RWPE2 (cell line): ENCODE results near the gene FNIP1.
"Not testable (repeated sequence)": the region's sequence is repeated elsewhere in the genome, so short reads cannot be mapped to it uniquely, and the experiment has no call there.

ENCODE experiments used
- ATAC-seq: fragments of 200-7000 bp; cut with Tn5 transposase; 3 replicates; pipeline ENCODE4 v1.9.1; 2021; ENCODE audit warnings: low read depth
- DNase-seq: peaks from one replicate; pipeline ENCODE4 v3.0.0-alpha.2; 2020; ENCODE audit warnings: low spot score
- H3K27ac ChIP-seq: fragments of 450-650 bp; 2 replicates; pipeline ENCODE4 v1.5.1; 2017; ENCODE audit warnings: mild to moderate bottlenecking; ENCODE audit not compliant: poor library complexity, severe bottlenecking
- H3K27me3 ChIP-seq: fragments of 250-450 bp; sonication (Bioruptor Pico); 2 replicates; pipeline ENCODE4 v1.5.1; 2021; ENCODE audit warnings: mild to moderate bottlenecking, moderate library complexity; ENCODE audit not compliant: insufficient read depth, poor library complexity, severe bottlenecking
- H3K36me3 ChIP-seq: fragments of 250-450 bp; sonication (Bioruptor Pico); 2 replicates; pipeline ENCODE4 v1.5.1; 2020; ENCODE audit warnings: low read depth, mild to moderate bottlenecking, moderate library complexity
- H3K4me1 ChIP-seq: fragments of 250-450 bp; sonication (Bioruptor Pico); 2 replicates; pipeline ENCODE4 v1.5.1; 2021; ENCODE audit warnings: mild to moderate bottlenecking, moderate library complexity; ENCODE audit not compliant: insufficient read depth, poor library complexity, severe bottlenecking
- H3K4me3 ChIP-seq: fragments of 250-450 bp; sonication (Bioruptor Pico); 2 replicates; pipeline ENCODE4 v1.5.1; 2021; ENCODE audit warnings: mild to moderate bottlenecking, moderate library complexity; ENCODE audit not compliant: severe bottlenecking
- H3K9me3 ChIP-seq: fragments of 250-450 bp; sonication (Bioruptor Pico); 2 replicates; pipeline ENCODE4 v1.5.1; 2021; ENCODE audit warnings: mild to moderate bottlenecking, moderate library complexity; ENCODE audit not compliant: severe bottlenecking
- TF ChIP-seq, protein P1 (sequence below): fragments of 450-650 bp; IDR thresholded peaks from one replicate; pipeline ENCODE4 v1.5.1; 2017; ENCODE audit warnings: mild to moderate bottlenecking, moderate library complexity; ENCODE audit not compliant: poor library complexity, severe bottlenecking

The FNIP1 gene

DNA sequence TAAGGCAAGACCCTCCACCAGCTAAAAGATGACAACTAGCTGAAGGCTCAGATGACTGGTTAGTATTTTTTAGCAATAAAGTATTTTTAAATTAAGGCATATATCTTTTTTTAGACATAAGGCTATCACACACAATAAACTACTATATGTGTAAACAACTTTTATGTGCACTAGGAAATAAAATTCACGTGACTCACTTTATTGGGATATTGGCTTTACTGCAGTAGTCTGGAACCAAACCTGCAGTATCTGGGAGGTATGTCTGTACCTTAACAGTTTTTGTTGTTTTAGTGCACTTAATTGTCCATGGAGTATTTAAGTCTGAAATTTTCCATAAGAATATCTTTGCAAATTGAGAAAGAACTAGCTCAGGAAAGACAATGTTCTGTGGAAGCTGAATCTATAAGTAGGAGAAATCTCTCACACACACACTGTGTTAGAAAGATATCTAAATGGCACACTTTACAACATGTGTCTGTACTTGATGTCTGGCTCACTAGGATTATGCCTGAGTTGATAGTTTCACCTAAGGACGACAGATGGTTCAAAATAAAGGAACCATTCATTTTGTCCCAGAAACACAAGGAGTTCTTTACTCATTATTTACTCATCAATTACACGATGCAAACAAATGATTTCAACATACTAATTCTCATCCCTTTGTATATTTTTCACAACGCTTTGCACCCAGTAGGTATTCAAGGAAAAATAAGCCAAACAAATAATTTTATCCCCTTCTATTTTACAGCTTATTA is 166.4 kb downstream of the FNIP1 start:
- TF ChIP-seq, protein P1, sequence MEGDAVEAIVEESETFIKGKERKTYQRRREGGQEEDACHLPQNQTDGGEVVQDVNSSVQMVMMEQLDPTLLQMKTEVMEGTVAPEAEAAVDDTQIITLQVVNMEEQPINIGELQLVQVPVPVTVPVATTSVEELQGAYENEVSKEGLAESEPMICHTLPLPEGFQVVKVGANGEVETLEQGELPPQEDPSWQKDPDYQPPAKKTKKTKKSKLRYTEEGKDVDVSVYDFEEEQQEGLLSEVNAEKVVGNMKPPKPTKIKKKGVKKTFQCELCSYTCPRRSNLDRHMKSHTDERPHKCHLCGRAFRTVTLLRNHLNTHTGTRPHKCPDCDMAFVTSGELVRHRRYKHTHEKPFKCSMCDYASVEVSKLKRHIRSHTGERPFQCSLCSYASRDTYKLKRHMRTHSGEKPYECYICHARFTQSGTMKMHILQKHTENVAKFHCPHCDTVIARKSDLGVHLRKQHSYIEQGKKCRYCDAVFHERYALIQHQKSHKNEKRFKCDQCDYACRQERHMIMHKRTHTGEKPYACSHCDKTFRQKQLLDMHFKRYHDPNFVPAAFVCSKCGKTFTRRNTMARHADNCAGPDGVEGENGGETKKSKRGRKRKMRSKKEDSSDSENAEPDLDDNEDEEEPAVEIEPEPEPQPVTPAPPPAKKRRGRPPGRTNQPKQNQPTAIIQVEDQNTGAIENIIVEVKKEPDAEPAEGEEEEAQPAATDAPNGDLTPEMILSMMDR = no peak
- Histone ChIP-seq H3K4me1 (peaks cover 28% of the 10 kb centered on the region), H3K27me3 (no peaks in the 10 kb centered on the region), H3K36me3 (no peaks in the 10 kb centered on the region; the same call in 1 of the 2 replicates), H3K4me3 (no peak overlapping the region), H3K27ac (peak overlapping the region; percentile 27), H3K9me3 (no peaks in the 10 kb centered on the region)
- no peak for DNase-seq
- ATAC-seq = no peak

DNA sequence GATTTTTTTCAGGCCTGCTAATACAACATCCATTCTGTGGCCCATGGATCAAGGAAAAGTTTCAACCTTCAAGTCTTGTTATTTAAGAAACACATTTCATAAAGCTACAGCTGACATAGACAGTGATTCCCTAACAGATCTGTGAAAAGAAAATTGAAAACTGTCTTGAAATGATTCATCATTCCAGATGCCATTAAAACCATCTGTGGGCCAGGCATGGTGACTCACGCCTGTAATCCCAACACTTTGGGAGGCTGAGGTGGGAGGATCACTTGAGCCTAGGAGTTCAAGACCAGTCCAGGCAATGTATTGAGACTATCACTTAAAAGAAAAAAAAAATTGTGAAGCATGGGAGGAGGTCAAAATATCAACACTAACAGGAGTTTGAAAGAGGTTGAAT is 167.8 kb downstream of the FNIP1 start:
- ATAC-seq (peak; percentile 63; the same call in 2 of the 3 replicates), DNase-seq (no peak)
- Histone ChIP-seq H3K9me3 (no peaks in the 10 kb centered on the region), H3K36me3 (no peaks in the 10 kb centered on the region; the same call in 1 of the 2 replicates), H3K4me1 (peaks cover 28% of the 10 kb centered on the region), H3K4me3 (no peak overlapping the region), H3K27ac (no peak overlapping the region), H3K27me3 (no peaks in the 10 kb centered on the region)
- TF ChIP-seq, protein P1 = no peak

DNA sequence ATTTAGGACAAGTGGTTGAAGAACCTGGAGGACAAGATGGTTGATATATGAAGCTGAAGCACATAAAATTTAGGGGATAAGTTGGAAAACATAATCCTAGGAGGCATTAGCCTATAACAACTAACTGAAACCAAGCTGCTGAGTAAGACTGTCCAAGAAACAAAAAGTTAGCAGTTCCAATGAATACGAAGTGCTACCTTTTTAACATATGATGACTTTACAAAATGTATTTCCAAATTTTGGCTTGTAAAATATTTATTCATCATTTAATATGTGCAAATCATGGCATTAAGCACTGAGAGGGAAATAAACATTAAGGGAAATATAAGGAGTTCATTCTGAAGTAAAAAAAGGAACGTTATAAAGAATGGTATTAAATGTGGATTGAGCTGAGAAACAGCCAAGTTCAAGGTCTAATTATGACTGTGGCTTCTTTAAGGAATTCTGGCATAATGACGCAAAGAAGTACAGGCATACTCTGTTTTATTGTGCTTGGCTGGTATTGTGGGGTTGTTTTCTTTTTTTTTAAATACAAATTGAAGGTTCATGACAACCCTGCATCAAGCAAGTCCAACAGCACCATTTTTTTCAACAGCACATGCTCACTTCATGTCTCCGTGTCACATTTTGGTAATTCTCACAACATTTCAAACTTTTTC is 169.5 kb downstream of the FNIP1 start:
- H3K4me1 ChIP-seq = peaks cover 21% of the 10 kb centered on the region
- no peak for ATAC-seq
- TF ChIP-seq, protein P1 = no peak
- H3K4me3 ChIP-seq = no peak overlapping the region
- H3K27ac ChIP-seq = no peak overlapping the region
- H3K36me3 ChIP-seq = no peaks in the 10 kb centered on the region; the same call in 1 of the 2 replicates
- no peaks in the 10 kb centered on the region for H3K27me3 ChIP-seq
- DNase-seq = no peak
- no peaks in the 10 kb centered on the region for H3K9me3 ChIP-seq

DNA sequence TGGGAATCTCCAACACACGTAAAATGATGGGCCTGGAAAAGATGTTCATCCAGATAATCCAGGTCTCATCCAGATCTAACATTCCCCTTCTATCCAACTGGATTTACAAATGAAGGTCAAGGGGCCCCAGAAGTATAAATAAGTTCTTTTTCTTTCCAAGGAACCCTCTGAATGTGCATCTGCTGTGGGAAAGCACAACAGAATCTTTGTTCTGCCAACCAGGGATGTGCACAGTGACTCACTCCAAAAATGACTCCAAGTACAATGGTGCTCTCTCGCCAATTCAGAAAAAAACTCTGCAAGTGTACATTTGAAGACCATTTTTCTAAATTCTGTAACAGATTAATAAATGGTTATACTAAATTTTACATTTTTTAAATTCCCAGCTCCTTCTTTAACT is 174.2 kb downstream of the FNIP1 start:
- Histone ChIP-seq H3K27me3 (no peaks in the 10 kb centered on the region), H3K27ac (no peak overlapping the region), H3K4me1 (no peaks in the 10 kb centered on the region), H3K9me3 (no peaks in the 10 kb centered on the region), H3K36me3 (no peaks in the 10 kb centered on the region), H3K4me3 (no peak overlapping the region)
- DNase-seq = no peak
- ATAC-seq = peak; percentile 38; the same call in 1 of the 3 replicates
- TF ChIP-seq, protein P1 = no peak

DNA sequence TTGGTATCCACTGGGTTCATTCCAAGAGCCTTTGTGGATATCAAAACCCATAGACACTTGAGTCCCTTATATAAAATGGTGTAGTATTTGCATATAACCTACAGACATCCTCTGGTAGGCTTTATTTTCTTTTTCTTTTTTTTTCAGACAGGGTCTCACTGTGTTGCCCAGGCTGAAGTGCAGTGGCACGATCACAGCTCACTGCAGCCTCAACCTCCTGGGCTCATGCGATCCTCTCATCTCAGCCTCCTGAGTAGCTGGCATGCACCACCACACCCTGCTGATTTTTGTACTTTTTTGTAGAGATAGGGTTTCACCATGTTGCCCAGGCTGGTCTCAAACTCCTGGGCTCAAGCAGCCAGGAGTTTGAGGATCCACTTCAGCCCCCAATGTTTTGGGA is 175.7 kb downstream of the FNIP1 start:
- not testable (repeated sequence) for H3K27ac ChIP-seq, ATAC-seq, H3K4me3 ChIP-seq, H3K4me1 ChIP-seq, H3K9me3 ChIP-seq, H3K36me3 ChIP-seq, DNase-seq, H3K27me3 ChIP-seq
